Spleen (tissue), 11 donors: Measurements from ENCODE around the gene ANKRD33. TPM values are rescaled to one million over a fixed set of nuclear protein-coding genes. Genes with fewer than 3 reads are reported as not detected.

Source experiments
- DNase-seq: peaks from one replicate; pipeline ENCODE4 v3.0.0-alpha.2; 2020
- H3K27ac ChIP-seq, 8 donors: fragments of 200-600 bp; sonication (generic) in 7 of 8; 1 replicate in 4 of 8; 2 replicates in 4 of 8; pipeline versions ENCODE4 v1.5.0 to v1.8.0; 2016 to 2021; ENCODE audit warnings: inconsistent platforms in 4 of 8, mild to moderate bottlenecking in 4 of 8, moderate library complexity in 1 of 8
- H3K27me3 ChIP-seq, 7 donors: fragments of 200-600 bp; sonication (generic) in 6 of 7; replicated peaks in 1 of 7; 1 replicate in 4 of 7; 2 replicates in 3 of 7; pipeline versions ENCODE4 v1.5.0 to v1.8.0; 2016 to 2021; ENCODE audit warnings: inconsistent platforms in 3 of 7, mild to moderate bottlenecking in 1 of 7
- H3K36me3 ChIP-seq, 6 donors: fragments of 200-600 bp; sonication (generic) in 5 of 6; 1 replicate in 4 of 6; 2 replicates in 2 of 6; pipeline versions ENCODE4 v1.5.0 to v1.8.0; 2016 to 2021; ENCODE audit warnings: inconsistent platforms in 2 of 6
- H3K4me1 ChIP-seq, 6 donors: fragments of 200-600 bp; sonication (generic) in 5 of 6; 1 replicate in 3 of 6; 2 replicates in 3 of 6; pipeline versions ENCODE4 v1.5.0 to v1.8.0; 2016 to 2021; ENCODE audit warnings: inconsistent platforms in 3 of 6
- H3K4me3 ChIP-seq, 8 donors: fragments of 200-600 bp; sonication (generic) in 7 of 8; 1 replicate in 4 of 8; 2 replicates in 4 of 8; pipeline versions ENCODE4 v1.5.0 to v1.8.0; 2016 to 2021; ENCODE audit warnings: inconsistent platforms in 4 of 8, mild to moderate bottlenecking in 4 of 8, moderate library complexity in 2 of 8
- H3K9me3 ChIP-seq, 8 donors: fragments of 200-600 bp; sonication (generic) in 7 of 8; 1 replicate in 4 of 8; 2 replicates in 4 of 8; pipeline versions ENCODE4 v1.5.0 to v1.8.0; 2016 to 2021; ENCODE audit warnings: inconsistent platforms in 4 of 8
- POLR2A ChIP-seq, 3 donors: fragments of 450-650 bp; IDR thresholded peaks; one replicate each; pipeline ENCODE4 v1.5.1; 2017; ENCODE audit warnings: antibody characterized with exemption in 3 of 3, mild to moderate bottlenecking in 1 of 3
- POLR2AphosphoS5 ChIP-seq, 3 donors: sonication (generic); formaldehyde crosslinking; IDR thresholded peaks; one replicate each; pipeline ENCODE4 v1.5.1; 2017; ENCODE audit warnings: antibody characterized with exemption in 3 of 3
- WGBS, 5 donors: extraction: QIAGEN DNeasy Blood & Tissue Kit in 3 of 5; methylation state at CpG; one replicate each; pipeline versions ENCODE4 v1.1.5 to v1.1.7; 2013 to 2018; 5-methylcytosine and 5-hydroxymethylcytosine counted together
- intact Hi-C: fragments of 100-400 bp; cut with DNase I; formaldehyde crosslinking; loops from one replicate; pipeline ENCODE4 v1.15.0; 2023; ENCODE audit warnings: low total_unique reads
- polyA plus RNA-seq, 3 donors: library from polyadenylated mRNA; stranded (reverse); fragments of 200-250 nt; gene quantifications; one replicate each; pipeline ENCODE4 v1.2.1, GENCODE V29; 2013
- total RNA-seq, 7 donors: library from RNA; depleted of rRNA in 3 of 7; stranded (reverse); fragments of >200 nt in 3 of 7; fragmentation: NEBNext Ultra II Directional in 4 of 7; extraction: Animal tissue kit (Norgen Biotek cat#: 25700) in 4 of 7; gene quantifications; one replicate each; pipeline versions ENCODE4 v1.1.0 to v1.2.1, GENCODE V29; 2016 to 2021
- TF ChIP-seq, protein P1 (sequence below), 11 experiments: fragments of 200-600 bp in 7 of 11; fragments of 450-650 bp in 4 of 11; sonication (generic) in 4 of 11; IDR thresholded peaks in 8 of 11; conservative IDR thresholded peaks in 3 of 11; 1 replicate in 7 of 11; 2 replicates in 4 of 11; pipeline versions ENCODE4 v1.4.0 to v1.8.0; 2016 to 2021; ENCODE audit warnings: antibody characterized with exemption in 11 of 11, inconsistent platforms in 4 of 11, mild to moderate bottlenecking in 1 of 11
- donor health status: healthy with polysubstance abuse.
- donor health status: DM: no; HTN: no; CAD: no; lungs with moderate emphysema.
- donor health status: DM: no; HTN: no; CAD: no.
- donor health status: Bipolar disorder and iron deficiency.
- donor health status: healthy.
- donor health status: DM: no; HTN: no; CAD: no.
- donor health status: DM: yes; HTN: yes; CAD: no.

The ANKRD33 gene
- total and polyA plus RNA-seq, 10 donors = not detected

DNA sequence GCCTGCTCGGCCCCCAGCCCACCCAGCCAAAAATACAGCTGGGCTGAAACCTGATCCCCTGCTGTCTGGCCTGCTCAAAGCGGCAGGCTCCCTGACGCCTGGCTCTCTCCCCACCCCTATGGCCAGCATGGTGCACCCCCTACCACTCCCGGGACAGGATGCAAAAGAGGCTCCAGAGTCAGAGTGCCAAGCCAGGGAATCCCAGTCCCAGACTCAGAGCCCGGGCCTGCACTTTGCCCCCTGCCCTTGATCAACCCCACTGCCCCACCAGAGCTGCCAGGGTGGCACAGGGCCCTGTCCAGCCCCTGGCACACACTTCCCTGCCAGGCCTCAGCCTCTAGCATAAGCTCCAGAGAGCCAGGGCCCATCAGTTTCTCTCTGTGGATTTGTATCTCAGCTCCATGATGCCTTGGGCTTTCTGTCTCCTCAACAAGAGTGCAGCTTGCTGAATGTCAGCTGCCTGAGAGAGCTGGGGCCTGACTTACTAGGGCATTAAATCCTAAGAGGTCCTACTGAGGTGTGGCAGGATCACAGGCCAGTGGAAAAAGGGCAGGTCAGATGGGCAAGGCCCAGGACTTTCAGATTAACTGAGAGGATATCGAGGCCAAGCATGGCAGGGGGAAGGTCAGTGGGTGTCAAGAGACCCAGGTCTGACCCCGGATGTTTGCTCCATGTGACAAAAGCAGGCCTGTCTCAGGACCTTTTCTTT is 33.3 kb downstream of the ANKRD33 start:
- peak overlapping the region in 6 of 8 donors; percentile 25 to 82 (median 77) for H3K27ac ChIP-seq
- peaks cover 19 to 73% (median 48%) of the 10 kb centered on the region in 6 donors for H3K4me1 ChIP-seq

DNA sequence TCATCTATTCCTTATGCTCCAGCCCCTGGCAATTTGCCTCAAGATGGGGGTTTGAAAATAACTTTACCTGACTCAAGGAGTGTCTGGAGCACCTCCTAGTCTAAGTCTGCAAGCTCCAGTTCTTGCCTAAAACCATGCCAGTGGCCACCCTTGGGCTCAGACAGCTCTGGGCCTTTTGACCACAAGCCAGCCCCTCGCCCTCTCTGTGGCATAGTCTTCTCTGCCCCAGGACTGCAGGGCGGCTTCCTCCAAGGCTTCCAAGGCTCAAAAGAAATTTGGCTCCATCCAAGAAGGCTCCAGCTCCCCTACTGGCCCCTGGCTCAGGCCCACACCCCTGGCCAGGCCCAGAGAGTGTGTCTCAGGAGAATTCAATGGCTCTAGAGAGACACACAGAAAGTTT is 34.2 kb downstream of the ANKRD33 start:
- Histone ChIP-seq H3K4me3 (no peak overlapping the region), H3K27ac (peak overlapping the region in 7 of 8 donors; percentile 69 to 83 (median 79)), H3K27me3 (no peaks in the 10 kb centered on the region), H3K4me1 (peaks cover 19 to 71% (median 53%) of the 10 kb centered on the region in 6 donors), H3K36me3 (peaks cover 0 to 27% (median 3%) of the 10 kb centered on the region in 6 donors), H3K9me3 (no peaks in the 10 kb centered on the region)
- 91 to 97% (median 96%) methylated on average over 2 of the region's 2 CpGs for WGBS, 5 donors
- intact Hi-C loops = no loop called here
- TF ChIP-seq POLR2A (IDR thresholded peaks at IDR 0.05) = no peak
- TF ChIP-seq, protein P1, sequence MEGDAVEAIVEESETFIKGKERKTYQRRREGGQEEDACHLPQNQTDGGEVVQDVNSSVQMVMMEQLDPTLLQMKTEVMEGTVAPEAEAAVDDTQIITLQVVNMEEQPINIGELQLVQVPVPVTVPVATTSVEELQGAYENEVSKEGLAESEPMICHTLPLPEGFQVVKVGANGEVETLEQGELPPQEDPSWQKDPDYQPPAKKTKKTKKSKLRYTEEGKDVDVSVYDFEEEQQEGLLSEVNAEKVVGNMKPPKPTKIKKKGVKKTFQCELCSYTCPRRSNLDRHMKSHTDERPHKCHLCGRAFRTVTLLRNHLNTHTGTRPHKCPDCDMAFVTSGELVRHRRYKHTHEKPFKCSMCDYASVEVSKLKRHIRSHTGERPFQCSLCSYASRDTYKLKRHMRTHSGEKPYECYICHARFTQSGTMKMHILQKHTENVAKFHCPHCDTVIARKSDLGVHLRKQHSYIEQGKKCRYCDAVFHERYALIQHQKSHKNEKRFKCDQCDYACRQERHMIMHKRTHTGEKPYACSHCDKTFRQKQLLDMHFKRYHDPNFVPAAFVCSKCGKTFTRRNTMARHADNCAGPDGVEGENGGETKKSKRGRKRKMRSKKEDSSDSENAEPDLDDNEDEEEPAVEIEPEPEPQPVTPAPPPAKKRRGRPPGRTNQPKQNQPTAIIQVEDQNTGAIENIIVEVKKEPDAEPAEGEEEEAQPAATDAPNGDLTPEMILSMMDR (IDR thresholded peaks at IDR 0.05 in 8 of 11, conservative IDR thresholded peaks at IDR 0.05 in 3 of 11) = no peak
- no peak for TF ChIP-seq POLR2AphosphoS5 (IDR thresholded peaks at IDR 0.05)
- DNase-seq = no peak

More for the DNA sequence above, 33.3 kb downstream of the ANKRD33 start:
- H3K9me3 ChIP-seq = no peaks in the 10 kb centered on the region
- no peak overlapping the region for H3K4me3 ChIP-seq
- H3K27me3 ChIP-seq = no peaks in the 10 kb centered on the region
- no peak for DNase-seq
- intact Hi-C loops = no loop called here
- TF ChIP-seq, protein P1 (IDR thresholded peaks at IDR 0.05 in 8 of 11, conservative IDR thresholded peaks at IDR 0.05 in 3 of 11) = no peak
- peak in 1 of 3 donors; percentile 46 for TF ChIP-seq POLR2AphosphoS5 (IDR thresholded peaks at IDR 0.05)
- TF ChIP-seq POLR2A (IDR thresholded peaks at IDR 0.05) = no peak
- WGBS, 5 donors = 59 to 88% (median 75%) methylated on average over 7 of the region's 7 CpGs
- peaks cover 0 to 33% (median 3%) of the 10 kb centered on the region in 6 donors for H3K36me3 ChIP-seq

DNA sequence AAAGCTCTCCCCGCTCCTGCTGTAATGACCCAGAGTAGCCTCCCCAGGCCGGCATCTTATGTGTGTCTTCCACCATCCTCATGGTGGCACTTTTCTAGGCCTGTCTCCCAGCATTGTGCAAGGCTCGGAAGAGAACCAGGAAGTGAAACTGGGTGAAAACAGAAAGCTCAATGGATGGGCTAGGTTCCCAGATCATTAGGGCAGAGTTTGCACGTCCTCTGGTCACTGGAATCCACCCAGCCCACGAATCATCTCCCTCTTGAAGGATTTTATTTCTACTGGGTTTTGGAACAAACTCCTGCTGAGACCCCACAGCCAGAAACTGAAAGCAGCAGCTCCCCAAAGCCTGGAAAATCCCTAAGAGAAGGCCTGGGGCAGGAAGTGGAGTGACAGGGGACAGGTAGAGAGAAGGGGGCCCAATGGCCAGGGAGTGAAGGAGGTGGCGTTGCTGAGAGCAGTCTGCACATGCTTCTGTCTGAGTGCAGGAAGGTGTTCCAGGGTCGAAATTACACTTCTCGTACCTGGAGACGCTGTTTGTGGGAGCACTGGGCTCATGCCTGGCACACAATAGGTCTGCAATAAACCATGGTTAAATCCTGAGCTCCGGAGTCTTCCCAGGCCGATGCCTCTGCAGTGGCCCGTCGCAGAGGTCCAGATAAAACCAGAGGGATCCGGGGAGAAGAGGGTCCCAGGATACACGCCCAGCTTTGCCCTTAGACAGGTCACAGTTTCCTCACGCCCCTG is 35.0 kb downstream of the ANKRD33 start:
- no peak for DNase-seq
- Histone ChIP-seq H3K36me3 (peaks cover 0 to 27% (median 3%) of the 10 kb centered on the region in 6 donors), H3K9me3 (no peaks in the 10 kb centered on the region), H3K4me3 (peak overlapping the region in 3 of 8 donors; percentile 3 to 45 (median 14)), H3K4me1 (peaks cover 19 to 63% (median 49%) of the 10 kb centered on the region in 6 donors), H3K27me3 (no peaks in the 10 kb centered on the region), H3K27ac (peak overlapping the region in 7 of 8 donors; percentile 69 to 83 (median 79))
- intact Hi-C loops = no loop called here
- TF ChIP-seq POLR2A (IDR thresholded peaks at IDR 0.05) (no peak), POLR2AphosphoS5 (IDR thresholded peaks at IDR 0.05) (peak in 1 of 3 donors; percentile 72)
- TF ChIP-seq, protein P1 (IDR thresholded peaks at IDR 0.05 in 8 of 11, conservative IDR thresholded peaks at IDR 0.05 in 3 of 11) = peak in 1 of 11 experiments; percentile 2
- 32 to 51% (median 46%) methylated on average over 10 to 16 of the region's 16 CpGs for WGBS, 5 donors
